HepG2 (cell line): ENCODE data around the gene MFGE8. TPM values are rescaled to one million over a fixed set of nuclear protein-coding genes. Genes with fewer than 3 reads are reported as not detected.

Experiments used
- CTCF ChIP-seq: sonication (generic); formaldehyde crosslinking; IDR thresholded peaks from 2 replicates; pipeline ENCODE4 v1.5.0; 2020; ENCODE audit warnings: mild to moderate bottlenecking, missing genetic modification reagents, moderate library complexity
- ETV5 ChIP-seq: IDR thresholded peaks from 2 replicates; pipeline ENCODE4 v1.6.1; 2018; ENCODE audit warnings: missing biosample characterization, missing genetic modification reagents, inconsistent platforms, borderline replicate concordance
- GRHL1 ChIP-seq: sonication (generic); formaldehyde crosslinking; conservative IDR thresholded peaks from 2 replicates; pipeline ENCODE4 v1.8.0; 2022; ENCODE audit warnings: missing genetic modification reagents
- HDAC1 ChIP-seq: sonication (generic); formaldehyde crosslinking; IDR thresholded peaks from 2 replicates; pipeline ENCODE4 v1.5.1; 2020; ENCODE audit warnings: mild to moderate bottlenecking, missing genetic modification reagents
- HES4 ChIP-seq: sonication (generic); formaldehyde crosslinking; IDR thresholded peaks from 2 replicates; pipeline ENCODE4 v1.9.0; 2021; ENCODE audit warnings: mild to moderate bottlenecking, missing genetic modification reagents, borderline replicate concordance
- HNF1B ChIP-seq: sonication (generic); formaldehyde crosslinking; IDR thresholded peaks from 2 replicates; pipeline ENCODE4 v1.5.1; 2020; ENCODE audit warnings: mild to moderate bottlenecking, moderate library complexity, missing genetic modification reagents
- KLF12 ChIP-seq: sonication (generic); formaldehyde crosslinking; IDR thresholded peaks from 2 replicates; pipeline ENCODE4 v1.4.0; 2020; ENCODE audit warnings: missing genetic modification reagents, borderline replicate concordance
- MAFF ChIP-seq: IDR thresholded peaks from 2 replicates; pipeline ENCODE4 v1.6.1; 2011; ENCODE audit warnings: low read depth, low read length, improper control_type of control experiment
- MAX ChIP-seq: IDR thresholded peaks from 2 replicates; pipeline ENCODE4 v1.6.1; 2012; ENCODE audit warnings: inconsistent platforms
- NFYC ChIP-seq: IDR thresholded peaks from 2 replicates; pipeline ENCODE4 v1.6.1; 2016; ENCODE audit warnings: missing genetic modification reagents, missing compliant biosample characterization
- SKI ChIP-seq: fragments of 450-650 bp; IDR thresholded peaks from one replicate; pipeline ENCODE4 v1.6.1; 2018; ENCODE audit warnings: mild to moderate bottlenecking; ENCODE audit not compliant: partially characterized antibody
- ZBTB14 ChIP-seq: sonication (generic); formaldehyde crosslinking; IDR thresholded peaks from 2 replicates; pipeline ENCODE4 v1.4.0; 2020; ENCODE audit warnings: missing genetic modification reagents
- ZKSCAN5 ChIP-seq: sonication (generic); formaldehyde crosslinking; IDR thresholded peaks from 2 replicates; pipeline ENCODE4 v1.5.1; 2020; ENCODE audit warnings: mild to moderate bottlenecking, missing genetic modification reagents
- ZNF12 ChIP-seq: sonication (generic); formaldehyde crosslinking; IDR thresholded peaks from 2 replicates; pipeline ENCODE4 v1.5.0; 2020; ENCODE audit warnings: missing genetic modification reagents
- ZNF251 ChIP-seq: sonication (generic); formaldehyde crosslinking; IDR thresholded peaks from 2 replicates; pipeline ENCODE4 v1.9.0; 2021; ENCODE audit warnings: mild to moderate bottlenecking, missing genetic modification reagents
- ZNF431 ChIP-seq: sonication (generic); formaldehyde crosslinking; IDR thresholded peaks from 2 replicates; pipeline ENCODE4 v1.9.0; 2022; ENCODE audit warnings: missing genetic modification reagents, low read depth, mild to moderate bottlenecking, borderline replicate concordance
- ZNF512B ChIP-seq: sonication (generic); formaldehyde crosslinking; IDR thresholded peaks from 2 replicates; pipeline ENCODE4 v1.5.1; 2020; ENCODE audit warnings: missing genetic modification reagents, mild to moderate bottlenecking, borderline replicate concordance
- ZNF740 ChIP-seq: sonication (generic); formaldehyde crosslinking; IDR thresholded peaks from 2 replicates; pipeline ENCODE4 v1.4.0; 2020; ENCODE audit warnings: missing genetic modification reagents
- ZNF747 ChIP-seq: sonication (generic); formaldehyde crosslinking; IDR thresholded peaks from 2 replicates; pipeline ENCODE4 v1.8.1; 2023; ENCODE audit warnings: missing genetic modification reagents, mild to moderate bottlenecking, borderline replicate concordance
- polyA plus RNA-seq, 8 experiments: library from polyadenylated mRNA; depleted of rRNA in 3 of 8; stranded (reverse) in 7 of 8; unstranded in 1 of 8; fragments of >200 nt; fragmentation: Illumina TruSeq in 4 of 8; extraction: Trizol in 4 of 8; gene quantifications; 2 replicates each; pipeline versions ENCODE4 v1.2.1 to v1.2.3, GENCODE V29; 2011 to 2016; ENCODE audit warnings: low read depth in 4 of 8, missing spikeins in 1 of 8, mixed read lengths in 1 of 8; ENCODE audit not compliant: insufficient read depth in 1 of 8
- total RNA-seq, 5 experiments: library from RNA; depleted of rRNA; stranded (reverse); fragments of >200 nt; fragmentation: Illumina TruSeq; extraction: Trizol; gene quantifications; 2 replicates each; pipeline ENCODE4 v1.2.3, GENCODE V29; 2016; ENCODE audit warnings: low read depth in 1 of 5

Gene MFGE8
- total and polyA plus RNA-seq, 2 of the 13 experiments (the other 11 are each of a cell fraction or from before 2014, with no cell fraction given), result 3.4 to 22.1 TPM

GRCh38 chr15:88904624-88905327 is 8.4 kb downstream of the MFGE8 start (continued):
- no peak for TF ChIP-seq ZNF251 (CRISPR knock-in tag)
- peak; percentile 49 for TF ChIP-seq HNF1B (CRISPR knock-in tag)
- no peak for TF ChIP-seq ZNF740 (CRISPR knock-in tag)
- no peak for TF ChIP-seq MAX
- TF ChIP-seq ZKSCAN5 (CRISPR knock-in tag), result no peak
- no peak for TF ChIP-seq SKI
- TF ChIP-seq ZNF512B (CRISPR knock-in tag), result no peak
- no peak for TF ChIP-seq HDAC1
- no peak for TF ChIP-seq HES4 (CRISPR knock-in tag)
- peak; percentile 47; the same call in 1 of the 2 replicates for TF ChIP-seq ETV5
- no peak for TF ChIP-seq NFYC (CRISPR knock-in tag)
- no peak for TF ChIP-seq KLF12 (CRISPR knock-in tag)
- no peak for TF ChIP-seq MAFF
- TF ChIP-seq CTCF (CRISPR knock-in tag), result peak; percentile 95
- no peak for TF ChIP-seq ZBTB14 (CRISPR knock-in tag)
- TF ChIP-seq GRHL1, result no peak
- TF ChIP-seq ZNF431 (CRISPR knock-in tag), result no peak
- no peak for TF ChIP-seq ZNF747
- no peak; the same call in 1 of the 2 replicates for TF ChIP-seq ZNF12
